GM23338 (cell line): ENCODE measurements around the gene ICAM5. TPM values are rescaled to one million over a fixed set of nuclear protein-coding genes. Genes with fewer than 3 reads are reported as not detected.

Experiments
- ATAC-seq: fragments of 200-7000 bp; cut with Tn5 transposase; 3 replicates; pipeline ENCODE4 v1.9.1; 2020
- DNase-seq: peaks from one replicate; pipeline ENCODE4 v3.0.0-alpha.2; 2015; ENCODE audit warnings: low spot score
- H2AFZ ChIP-seq: fragments of 200-600 bp; sonication (generic); 2 replicates; pipeline ENCODE4 v1.8.0; 2016; ENCODE audit warnings: antibody characterized with exemption, mild to moderate bottlenecking, moderate library complexity
- H3F3A ChIP-seq: fragments of 200-600 bp; sonication (generic); replicated peaks from 2 replicates; pipeline ENCODE4 v1.8.0; 2017; ENCODE audit warnings: antibody characterized with exemption, mixed run types, low read depth
- H3K27ac ChIP-seq: fragments of 200-600 bp; sonication (generic); 2 replicates; pipeline ENCODE4 v1.6.1; 2016; ENCODE audit warnings: low read depth
- H3K27me3 ChIP-seq: fragments of 200-600 bp; sonication (generic); 2 replicates; pipeline ENCODE4 v1.8.0; 2016; ENCODE audit warnings: mild to moderate bottlenecking, mixed run types, moderate library complexity; ENCODE audit not compliant: insufficient read depth
- H3K36me3 ChIP-seq: fragments of 200-600 bp; sonication (generic); 2 replicates; pipeline ENCODE4 v1.8.0; 2016; ENCODE audit warnings: mild to moderate bottlenecking; ENCODE audit not compliant: insufficient read depth
- H3K4me1 ChIP-seq: fragments of 200-600 bp; sonication (generic); 2 replicates; pipeline ENCODE4 v1.8.0; 2016; ENCODE audit warnings: mild to moderate bottlenecking, moderate library complexity; ENCODE audit not compliant: insufficient read depth
- H3K4me2 ChIP-seq: fragments of 200-600 bp; sonication (generic); 2 replicates; pipeline ENCODE4 v1.7.1; 2017; ENCODE audit warnings: mixed run types
- H3K4me3 ChIP-seq: fragments of 200-600 bp; sonication (generic); 2 replicates; pipeline ENCODE4 v1.6.1; 2016; ENCODE audit warnings: mixed run types
- H3K79me2 ChIP-seq: fragments of 200-600 bp; sonication (generic); replicated peaks from 2 replicates; pipeline ENCODE4 v1.8.0; 2017; ENCODE audit warnings: mild to moderate bottlenecking; ENCODE audit not compliant: insufficient read depth
- H3K9me2 ChIP-seq: fragments of 200-600 bp; sonication (generic); 2 replicates; pipeline ENCODE4 v1.8.0; 2017; ENCODE audit not compliant: insufficient read depth
- H4K20me1 ChIP-seq: fragments of 200-600 bp; sonication (generic); replicated peaks from 2 replicates; pipeline ENCODE4 v1.8.0; 2017; ENCODE audit warnings: mild to moderate bottlenecking; ENCODE audit not compliant: insufficient read depth
- H3K27ac Mint-ChIP-seq: 2 replicates; pipeline ENCODE4 v1.8.0; 2020; ENCODE audit warnings: inconsistent platforms, mild to moderate bottlenecking, moderate library complexity, mixed read lengths
- H3K27me3 Mint-ChIP-seq: 3 replicates; pipeline ENCODE4 v1.8.0; 2022; ENCODE audit warnings: low read depth, mild to moderate bottlenecking, moderate library complexity, mixed read lengths, inconsistent platforms; ENCODE audit not compliant: insufficient read depth, poor library complexity
- H3K36me3 Mint-ChIP-seq: 3 replicates; pipeline ENCODE4 v1.8.0; 2021; ENCODE audit warnings: low read depth, mild to moderate bottlenecking, inconsistent platforms, moderate library complexity, mixed read lengths
- H3K4me1 Mint-ChIP-seq: 3 replicates; pipeline ENCODE4 v1.8.0; 2020; ENCODE audit warnings: mild to moderate bottlenecking, inconsistent platforms, mixed read lengths
- H3K4me3 Mint-ChIP-seq: 3 replicates; pipeline ENCODE4 v1.8.0; 2021; ENCODE audit warnings: moderate library complexity, mild to moderate bottlenecking, inconsistent platforms, mixed read lengths
- H3K9me3 Mint-ChIP-seq: 3 replicates; pipeline ENCODE4 v1.8.0; 2020; ENCODE audit warnings: moderate library complexity, mild to moderate bottlenecking, inconsistent platforms, mixed read lengths
- CREB1 ChIP-seq: fragments of 250-450 bp; sonication (Bioruptor Pico); IDR thresholded peaks from 2 replicates; pipeline ENCODE4 v1.5.0; 2020; ENCODE audit warnings: low read depth, mild to moderate bottlenecking, moderate library complexity
- JUNB ChIP-seq: IDR thresholded peaks from one replicate; pipeline ENCODE4 v1.6.1; 2016; ENCODE audit warnings: antibody characterized with exemption; ENCODE audit not compliant: unreplicated experiment
- STAT1 ChIP-seq: IDR thresholded peaks from one replicate; pipeline ENCODE4 v1.6.1; 2016; ENCODE audit warnings: antibody characterized with exemption; ENCODE audit not compliant: unreplicated experiment
- ZNF114 ChIP-seq: fragments of 250-450 bp; sonication (Bioruptor Pico); IDR thresholded peaks from 2 replicates; pipeline ENCODE4 v1.5.0; 2020; ENCODE audit warnings: mild to moderate bottlenecking, moderate library complexity
- ZNF331 ChIP-seq: fragments of 250-450 bp; sonication (Bioruptor Pico); IDR thresholded peaks from 2 replicates; pipeline ENCODE4 v1.5.0; 2020; ENCODE audit warnings: low read depth, mild to moderate bottlenecking, moderate library complexity
- polyA plus RNA-seq: library from polyadenylated mRNA; unstranded; fragments of >200 nt; fragmentation: Nextera tagmentation; extraction: Ambion mirVana; gene quantifications from 2 replicates; pipeline ENCODE4 v1.2.1, GENCODE V29; 2016
- total RNA-seq: library from RNA; depleted of rRNA; stranded (reverse); fragments of >200 nt; shearing (Covaris generic); gene quantifications from 2 replicates; pipeline ENCODE4 v1.2.3, GENCODE V29; 2014
- TF ChIP-seq, protein P1 (sequence below): fragments of 250-450 bp; sonication (Bioruptor Pico); IDR thresholded peaks from 2 replicates; pipeline ENCODE4 v1.5.0; 2020; ENCODE audit warnings: mild to moderate bottlenecking, moderate library complexity

ICAM5 gene
- total and polyA plus RNA-seq, 2 experiments from 2014 or later, result 0.47 to 4.6 TPM

GRCh38 chr19:10268071-10268470, 21.7 kb upstream of the ICAM5 start:
- Histone ChIP-seq H3K27ac (no peak overlapping the region), H3K4me1 (peaks cover 4% of the 10 kb centered on the region; the same call in 1 of the 2 replicates), H3K9me2 (no peaks in the 10 kb centered on the region), H3K27me3 (peaks cover 45% of the 10 kb centered on the region), H2AFZ (no peak overlapping the region), H3F3A (peaks cover 13% of the 10 kb centered on the region; the same call in 1 of the 2 replicates), H4K20me1 (no peaks in the 10 kb centered on the region), H3K4me3 (no peak overlapping the region), H3K4me2 (no peak overlapping the region), H3K79me2 (no peaks in the 10 kb centered on the region), H3K36me3 (no peaks in the 10 kb centered on the region)
- Mint-ChIP-seq H3K9me3 (no peaks in the 10 kb centered on the region; the same call in 2 of the 3 replicates), H3K4me3 (no peak overlapping the region), H3K27ac (no peak overlapping the region; the same call in 1 of the 2 replicates), H3K36me3 (no peaks in the 10 kb centered on the region), H3K27me3 (peaks cover 44% of the 10 kb centered on the region), H3K4me1 (peaks cover 4% of the 10 kb centered on the region; the same call in 2 of the 3 replicates)
- DNase-seq (no peak), ATAC-seq (no peak)
- TF ChIP-seq ZNF114 (CRISPR knock-in tag) (no peak), STAT1 (no peak), JUNB (no peak), CREB1 (CRISPR knock-in tag) (no peak), ZNF331 (CRISPR knock-in tag) (no peak)
- TF ChIP-seq, protein P1, sequence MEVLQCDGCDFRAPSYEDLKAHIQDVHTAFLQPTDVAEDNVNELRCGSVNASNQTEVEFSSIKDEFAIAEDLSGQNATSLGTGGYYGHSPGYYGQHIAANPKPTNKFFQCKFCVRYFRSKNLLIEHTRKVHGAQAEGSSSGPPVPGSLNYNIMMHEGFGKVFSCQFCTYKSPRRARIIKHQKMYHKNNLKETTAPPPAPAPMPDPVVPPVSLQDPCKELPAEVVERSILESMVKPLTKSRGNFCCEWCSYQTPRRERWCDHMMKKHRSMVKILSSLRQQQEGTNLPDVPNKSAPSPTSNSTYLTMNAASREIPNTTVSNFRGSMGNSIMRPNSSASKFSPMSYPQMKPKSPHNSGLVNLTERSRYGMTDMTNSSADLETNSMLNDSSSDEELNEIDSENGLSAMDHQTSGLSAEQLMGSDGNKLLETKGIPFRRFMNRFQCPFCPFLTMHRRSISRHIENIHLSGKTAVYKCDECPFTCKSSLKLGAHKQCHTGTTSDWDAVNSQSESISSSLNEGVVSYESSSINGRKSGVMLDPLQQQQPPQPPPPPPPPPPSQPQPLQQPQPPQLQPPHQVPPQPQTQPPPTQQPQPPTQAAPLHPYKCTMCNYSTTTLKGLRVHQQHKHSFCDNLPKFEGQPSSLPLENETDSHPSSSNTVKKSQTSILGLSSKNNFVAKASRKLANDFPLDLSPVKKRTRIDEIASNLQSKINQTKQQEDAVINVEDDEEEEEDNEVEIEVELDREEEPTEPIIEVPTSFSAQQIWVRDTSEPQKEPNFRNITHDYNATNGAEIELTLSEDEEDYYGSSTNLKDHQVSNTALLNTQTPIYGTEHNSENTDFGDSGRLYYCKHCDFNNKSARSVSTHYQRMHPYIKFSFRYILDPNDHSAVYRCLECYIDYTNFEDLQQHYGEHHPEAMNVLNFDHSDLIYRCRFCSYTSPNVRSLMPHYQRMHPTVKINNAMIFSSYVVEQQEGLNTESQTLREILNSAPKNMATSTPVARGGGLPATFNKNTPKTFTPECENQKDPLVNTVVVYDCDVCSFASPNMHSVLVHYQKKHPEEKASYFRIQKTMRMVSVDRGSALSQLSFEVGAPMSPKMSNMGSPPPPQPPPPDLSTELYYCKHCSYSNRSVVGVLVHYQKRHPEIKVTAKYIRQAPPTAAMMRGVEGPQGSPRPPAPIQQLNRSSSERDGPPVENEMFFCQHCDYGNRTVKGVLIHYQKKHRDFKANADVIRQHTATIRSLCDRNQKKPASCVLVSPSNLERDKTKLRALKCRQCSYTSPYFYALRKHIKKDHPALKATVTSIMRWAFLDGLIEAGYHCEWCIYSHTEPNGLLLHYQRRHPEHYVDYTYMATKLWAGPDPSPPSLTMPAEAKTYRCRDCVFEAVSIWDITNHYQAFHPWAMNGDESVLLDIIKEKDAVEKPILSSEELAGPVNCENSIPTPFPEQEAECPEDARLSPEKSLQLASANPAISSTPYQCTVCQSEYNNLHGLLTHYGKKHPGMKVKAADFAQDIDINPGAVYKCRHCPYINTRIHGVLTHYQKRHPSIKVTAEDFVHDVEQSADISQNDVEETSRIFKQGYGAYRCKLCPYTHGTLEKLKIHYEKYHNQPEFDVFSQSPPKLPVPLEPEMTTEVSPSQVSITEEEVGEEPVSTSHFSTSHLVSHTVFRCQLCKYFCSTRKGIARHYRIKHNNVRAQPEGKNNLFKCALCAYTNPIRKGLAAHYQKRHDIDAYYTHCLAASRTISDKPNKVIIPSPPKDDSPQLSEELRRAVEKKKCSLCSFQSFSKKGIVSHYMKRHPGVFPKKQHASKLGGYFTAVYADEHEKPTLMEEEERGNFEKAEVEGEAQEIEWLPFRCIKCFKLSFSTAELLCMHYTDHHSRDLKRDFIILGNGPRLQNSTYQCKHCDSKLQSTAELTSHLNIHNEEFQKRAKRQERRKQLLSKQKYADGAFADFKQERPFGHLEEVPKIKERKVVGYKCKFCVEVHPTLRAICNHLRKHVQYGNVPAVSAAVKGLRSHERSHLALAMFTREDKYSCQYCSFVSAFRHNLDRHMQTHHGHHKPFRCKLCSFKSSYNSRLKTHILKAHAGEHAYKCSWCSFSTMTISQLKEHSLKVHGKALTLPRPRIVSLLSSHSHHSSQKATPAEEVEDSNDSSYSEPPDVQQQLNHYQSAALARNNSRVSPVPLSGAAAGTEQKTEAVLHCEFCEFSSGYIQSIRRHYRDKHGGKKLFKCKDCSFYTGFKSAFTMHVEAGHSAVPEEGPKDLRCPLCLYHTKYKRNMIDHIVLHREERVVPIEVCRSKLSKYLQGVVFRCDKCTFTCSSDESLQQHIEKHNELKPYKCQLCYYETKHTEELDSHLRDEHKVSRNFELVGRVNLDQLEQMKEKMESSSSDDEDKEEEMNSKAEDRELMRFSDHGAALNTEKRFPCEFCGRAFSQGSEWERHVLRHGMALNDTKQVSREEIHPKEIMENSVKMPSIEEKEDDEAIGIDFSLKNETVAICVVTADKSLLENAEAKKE (CRISPR knock-in tag), result no peak
